ENCODE measurements around the gene SLC39A1. TPM values are rescaled to one million over a fixed set of nuclear protein-coding genes. Genes with fewer than 3 reads are reported as not detected.
A peak's percentile ranks its signal among the peaks of the same experiment; 100 is the strongest.

Gene SLC39A1
- total RNA-seq, 4 donors from 2014 or later = 81.0 to 157 (median 92.4) TPM

DNA sequence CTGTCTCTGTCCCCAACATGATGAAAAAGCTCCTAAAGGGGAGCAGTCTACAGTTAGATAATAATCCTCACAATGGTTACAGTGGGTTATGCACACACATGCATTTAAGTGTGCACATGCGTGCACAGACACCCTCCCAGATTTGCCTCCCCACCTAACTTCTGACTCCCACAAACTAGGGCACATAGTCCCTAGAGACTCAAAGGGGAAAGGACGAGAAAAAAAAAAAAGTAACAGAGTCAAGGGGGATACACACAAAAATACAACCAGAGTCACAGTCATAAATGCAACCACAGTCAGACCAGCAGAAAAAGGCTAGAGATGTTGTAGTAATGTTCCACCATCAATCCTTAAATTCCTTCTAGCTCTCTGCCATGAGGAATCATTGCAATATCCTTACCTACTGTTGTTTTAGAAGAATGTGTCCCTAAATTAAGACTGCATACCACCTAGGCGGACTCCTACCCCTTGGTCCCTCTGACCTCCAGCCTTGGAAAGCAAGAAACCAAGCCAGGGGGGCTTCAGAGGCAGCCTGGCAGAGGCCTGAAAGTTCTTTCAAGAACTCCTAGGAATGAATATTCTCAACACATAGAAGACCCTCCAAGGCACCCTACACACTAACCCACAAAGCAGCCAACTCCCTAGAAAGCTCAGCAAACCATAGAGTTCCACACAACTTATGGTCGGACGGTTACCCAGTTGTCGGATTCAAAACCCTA lies 6.2 kb downstream of the SLC39A1 start:
- H3K9me3 ChIP-seq = no peaks in the 10 kb centered on the region
- 26 to 30% methylated on average over 6 of the region's 6 CpGs for WGBS, 2 donors
- H3K4me1 ChIP-seq = peaks cover 0 to 68% (median 29%) of the 10 kb centered on the region in 4 donors
- peak overlapping the region in 3 of 4 donors; percentile 86 to 97 (median 90) for H3K27ac ChIP-seq
- peak overlapping the region; percentile 66 to 92 (median 74) for H3K4me3 ChIP-seq
- no peak for TF ChIP-seq EP300 (IDR thresholded peaks at IDR 0.05)
- H3K27me3 ChIP-seq = no peaks in the 10 kb centered on the region
- no peak for DNase-seq (ENCODE audit: low spot score in 2 of 2)
- H3K36me3 ChIP-seq = peaks cover 0 to 53% (median 2%) of the 10 kb centered on the region in 3 donors

- Histone ChIP-seq H3K4me3 (no peak overlapping the region), H3K27me3 (no peaks in the 10 kb centered on the region), H3K36me3 (peaks cover 0 to 56% (median 19%) of the 10 kb centered on the region in 3 donors), H3K9me3 (no peaks in the 10 kb centered on the region), H3K27ac (no peak overlapping the region), H3K4me1 (peaks cover 0 to 47% (median 22%) of the 10 kb centered on the region in 4 donors)
- TF ChIP-seq EP300 (IDR thresholded peaks at IDR 0.05) = no peak
- TF ChIP-seq POLR2A (IDR thresholded peaks at IDR 0.05) = no peak
- no peak for TF ChIP-seq CTCF (IDR thresholded peaks at IDR 0.05)
- no peak for DNase-seq (ENCODE audit: low spot score in 2 of 2)
- 89 to 94% methylated on average over 10 of the region's 10 CpGs for WGBS, 2 donors
These were observed 8.5 kb downstream of the SLC39A1 start for GRCh38 chr1:153954826-153955225.

- H3K36me3 ChIP-seq = peaks cover 0 to 59% (median 25%) of the 10 kb centered on the region in 3 donors
- DNase-seq (ENCODE audit: low spot score in 2 of 2) = no peak
- H3K9me3 ChIP-seq = no peaks in the 10 kb centered on the region
- no peak overlapping the region for H3K4me3 ChIP-seq
- no peak for TF ChIP-seq CTCF (IDR thresholded peaks at IDR 0.05)
- no peak for TF ChIP-seq POLR2A (IDR thresholded peaks at IDR 0.05)
- no peak for TF ChIP-seq EP300 (IDR thresholded peaks at IDR 0.05)
- peaks cover 0 to 38% (median 20%) of the 10 kb centered on the region in 4 donors for H3K4me1 ChIP-seq
- H3K27me3 ChIP-seq = no peaks in the 10 kb centered on the region
- H3K27ac ChIP-seq = no peak overlapping the region
- 69 to 85% methylated on average over 4 of the region's 4 CpGs for WGBS, 2 donors
These were observed 9.4 kb downstream of the SLC39A1 start for GRCh38 chr1:153953859-153954365.

- Histone ChIP-seq H3K9me3 (no peaks in the 10 kb centered on the region), H3K27ac (no peak overlapping the region), H3K27me3 (no peaks in the 10 kb centered on the region), H3K36me3 (peaks cover 3 to 75% (median 27%) of the 10 kb centered on the region in 3 donors), H3K4me3 (no peak overlapping the region), H3K4me1 (peaks cover 0 to 32% (median 14%) of the 10 kb centered on the region in 4 donors)
- TF ChIP-seq EP300 (IDR thresholded peaks at IDR 0.05) = no peak
- no peak for TF ChIP-seq CTCF (IDR thresholded peaks at IDR 0.05)
- TF ChIP-seq POLR2A (IDR thresholded peaks at IDR 0.05) = no peak
- no peak for DNase-seq (ENCODE audit: low spot score in 2 of 2)
- 85 to 90% methylated on average over 2 of the region's 2 CpGs for WGBS, 2 donors
These were observed 11.5 kb downstream of the SLC39A1 start for GRCh38 chr1:153951801-153952200.

DNA sequence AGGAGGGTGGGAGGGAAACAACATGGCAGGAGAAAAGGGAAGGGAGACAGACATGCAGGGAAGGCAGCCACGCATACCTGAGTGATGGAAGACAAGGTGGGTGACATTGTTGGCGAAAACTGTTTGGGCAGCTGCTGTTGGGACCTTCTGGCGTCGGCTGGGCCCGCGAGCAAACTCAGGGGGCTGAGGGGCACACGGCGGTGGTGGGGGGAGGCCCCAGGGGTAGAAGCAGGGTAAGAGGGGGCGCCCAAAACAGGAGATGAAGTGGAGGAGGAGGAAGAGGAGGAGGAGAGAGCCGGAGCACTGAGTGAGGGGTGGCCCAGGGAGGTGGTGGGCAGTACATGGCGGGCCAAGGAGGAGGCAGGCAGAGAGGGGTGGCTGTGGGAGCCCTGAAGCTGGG lies 12.2 kb downstream of the SLC39A1 start:
- no peak overlapping the region for H3K4me3 ChIP-seq
- H3K27ac ChIP-seq = no peak overlapping the region
- H3K36me3 ChIP-seq = peaks cover 3 to 75% (median 27%) of the 10 kb centered on the region in 3 donors
- H3K27me3 ChIP-seq = no peaks in the 10 kb centered on the region
- H3K9me3 ChIP-seq = no peaks in the 10 kb centered on the region
- WGBS, 2 donors = 95% methylated on average over 11 of the region's 11 CpGs
- no peak for DNase-seq (ENCODE audit: low spot score in 2 of 2)
- peaks cover 0 to 28% (median 10%) of the 10 kb centered on the region in 4 donors for H3K4me1 ChIP-seq
- TF ChIP-seq CTCF (IDR thresholded peaks at IDR 0.05) (no peak), POLR2A (IDR thresholded peaks at IDR 0.05) (no peak), EP300 (IDR thresholded peaks at IDR 0.05) (no peak)

Data from tibial nerve (tissue), 4 donors.